Right ventricle myocardium inferior (tissue), 1 donor: ENCODE results near the gene HFE. TPM values are rescaled to one million over a fixed set of nuclear protein-coding genes. Genes with fewer than 3 reads are reported as not detected.
"Not testable (repeated sequence)": the region's sequence is repeated elsewhere in the genome, so short reads cannot be mapped to it uniquely, and the experiment has no call there.

ENCODE experiments used
- ATAC-seq: fragments of 200-7000 bp; cut with Tn5 transposase; one replicate; pipeline ENCODE4 v1.9.1; 2020; ENCODE audit warnings: mild to moderate bottlenecking, moderate library complexity
- DNase-seq: peaks from one replicate; pipeline ENCODE4 v3.0.0; 2021; ENCODE audit errors: missing footprints
- intact Hi-C: fragments of 100-400 bp; cut with DNase I; formaldehyde crosslinking; loops from one replicate; pipeline ENCODE4 v1.11.0; 2022
- total RNA-seq: library from RNA; stranded (reverse); fragmentation: NEBNext Ultra II Directional; extraction: Animal tissue kit (Norgen Biotek cat#: 25700); gene quantifications from one replicate; pipeline ENCODE4 v1.2.1, GENCODE V29; 2021
- donor health status: DM: no; HTN: yes; CAD: no; lungs with severe emphysema.

HFE gene
- total RNA-seq, 1 donor from 2014 or later = 5.3 TPM

GRCh38 chr6:26056583-26057350 lies 30.5 kb upstream of the HFE start:
- ATAC-seq = peak; percentile 27
- intact Hi-C loops = loop anchor here (2.0 kb wide), 1 partner anchor 46 kb away; a partner anchor contains a TSS
- no peak for DNase-seq

- no peak for DNase-seq
- ATAC-seq = no peak
- intact Hi-C loops = loop anchor here (2.0 kb wide), 1 partner anchor 45 kb away; a partner anchor contains a TSS
Measured at GRCh38 chr6:26057899-26058298, 29.3 kb upstream of the HFE start.

- ATAC-seq, intact Hi-C loops, DNase-seq: not testable (repeated sequence)
Measured at GRCh38 chr6:26058477-26059033, 28.7 kb upstream of the HFE start.

- intact Hi-C loops = no loop called here
- ATAC-seq = no peak
- no peak for DNase-seq
Measured at GRCh38 chr6:26059941-26060340, 27.3 kb upstream of the HFE start.

GRCh38 chr6:26064619-26065257 lies 22.5 kb upstream of the HFE start:
- ATAC-seq (peak; percentile 62), DNase-seq (no peak)
- intact Hi-C loops = no loop called here

GRCh38 chr6:26065952-26066380 lies 21.3 kb upstream of the HFE start:
- no peak for DNase-seq
- peak; percentile 94 for ATAC-seq
- intact Hi-C loops = loop anchor here (1.0 kb wide), 1 partner anchor 31 kb away; no protein-coding TSS in a partner anchor

- no peak for DNase-seq
- intact Hi-C loops = no loop called here
- no peak for ATAC-seq
Measured at GRCh38 chr6:26067367-26067766, 19.9 kb upstream of the HFE start.

GRCh38 chr6:26068036-26068435 lies 19.2 kb upstream of the HFE start:
- intact Hi-C loops = no loop called here
- no peak for ATAC-seq
- no peak for DNase-seq

GRCh38 chr6:26071135-26071534 lies 16.1 kb upstream of the HFE start:
- DNase-seq (no peak), ATAC-seq (peak; percentile 56)
- intact Hi-C loops = no loop called here

- ATAC-seq (no peak), DNase-seq (no peak)
- intact Hi-C loops = no loop called here
Measured at GRCh38 chr6:26075063-26075717, 12.0 kb upstream of the HFE start.

GRCh38 chr6:26078066-26078465 lies 9.2 kb upstream of the HFE start:
- intact Hi-C loops, ATAC-seq, DNase-seq: not testable (repeated sequence)

- ATAC-seq, DNase-seq, intact Hi-C loops: not testable (repeated sequence)
Measured at GRCh38 chr6:26081096-26081495, 6.1 kb upstream of the HFE start.

- ATAC-seq (no peak), DNase-seq (no peak)
- intact Hi-C loops = no loop called here
Measured at GRCh38 chr6:26086211-26086610, 1.0 kb upstream of the HFE start.

GRCh38 chr6:26088344-26088743 lies 1.1 kb downstream of the HFE start:
- peak; percentile 81 for ATAC-seq
- no peak for DNase-seq
- intact Hi-C loops = no loop called here

- DNase-seq (no peak), ATAC-seq (peak; percentile 64)
- intact Hi-C loops = no loop called here
Measured at GRCh38 chr6:26089272-26089671, 2.0 kb downstream of the HFE start.

- DNase-seq (no peak), ATAC-seq (no peak)
- intact Hi-C loops = no loop called here
Measured at GRCh38 chr6:26092443-26092842, 5.2 kb downstream of the HFE start.

- DNase-seq (no peak), ATAC-seq (no peak)
- intact Hi-C loops = no loop called here
Measured at GRCh38 chr6:26094036-26094435, 6.8 kb downstream of the HFE start.

GRCh38 chr6:26097268-26097875 lies 10.1 kb downstream of the HFE start:
- DNase-seq (peak; percentile 45), ATAC-seq (peak; percentile 79)
- intact Hi-C loops = loop anchor here (1.0 kb wide), 1 partner anchor 31 kb away; no protein-coding TSS in a partner anchor
